ENCODE measurements around the gene GCN1. TPM values are rescaled to one million over a fixed set of nuclear protein-coding genes. Genes with fewer than 3 reads are reported as not detected.

The GCN1 gene
- total and polyA plus RNA-seq, 2 of the 8 experiments (the other 6 are each of a cell fraction or from before 2014, with no cell fraction given), result 61.4 to 133 TPM

- TF ChIP-seq CHD7 (IDR thresholded peaks at IDR 0.05; ENCODE audit: insufficient replicate concordance, low read length), result no peak
- no peak for TF ChIP-seq KDM4A (IDR thresholded peaks at IDR 0.05; ENCODE audit: low read depth, low read length, severe bottlenecking)
Observed at GRCh38 chr12:120077260-120077659, 117.3 kb downstream of the GCN1 start (continued).

Measured in H1 (cell line).